GOT3 (cell line): Measurements from ENCODE around the gene LAMB2.

Experiments used
- DNase-seq: peaks from one replicate; lab custom pipeline; 2025; ENCODE audit warnings: mixed read lengths; lab: John Stamatoyannopoulos, UW

LAMB2 gene

DNA sequence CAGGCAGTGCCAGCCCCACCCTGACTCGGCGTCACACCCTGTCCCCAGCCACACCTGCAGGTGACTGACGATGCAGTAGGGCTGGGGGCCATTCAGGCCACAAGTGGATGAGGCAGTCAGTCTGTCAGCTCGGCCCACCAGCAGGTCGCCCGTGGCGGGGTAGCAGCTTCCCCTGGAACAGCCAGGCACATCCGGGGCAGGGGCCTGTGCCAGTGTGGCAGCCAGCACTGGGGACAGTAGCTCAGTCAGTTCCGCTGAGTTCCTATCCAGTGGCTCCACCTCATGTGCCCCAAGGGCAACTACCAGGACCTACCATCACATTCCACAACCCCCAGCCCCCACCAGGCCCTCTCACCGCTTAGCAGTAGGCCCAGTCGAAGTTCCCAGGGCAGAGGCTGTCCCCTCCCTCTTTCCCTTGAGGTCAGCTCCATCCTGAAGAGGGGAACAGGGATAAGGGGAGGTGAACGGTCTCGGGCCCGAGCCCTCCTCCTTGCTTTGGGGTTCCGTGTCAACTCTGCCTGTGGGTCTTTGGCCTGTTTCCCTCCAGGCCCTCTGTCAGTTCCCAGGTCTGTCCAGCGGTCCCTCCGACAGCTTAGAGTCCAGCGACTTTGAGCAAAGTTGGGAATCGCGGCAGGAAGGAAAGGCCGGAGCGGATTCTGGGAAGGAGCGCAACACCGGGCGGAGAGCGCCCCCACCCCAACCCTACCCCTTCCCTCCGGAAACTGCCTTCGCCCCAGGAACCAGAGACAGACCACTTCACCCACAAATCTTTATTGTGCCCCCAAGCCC is at the start of gene LAMB2:
Gene LAMB2, minus strand, starts transcription at position 614 of the 789 bp plus-strand sequence. Its CDS starts 183 bp downstream, at position 431.
- DNase-seq, result peak; percentile 21

DNA sequence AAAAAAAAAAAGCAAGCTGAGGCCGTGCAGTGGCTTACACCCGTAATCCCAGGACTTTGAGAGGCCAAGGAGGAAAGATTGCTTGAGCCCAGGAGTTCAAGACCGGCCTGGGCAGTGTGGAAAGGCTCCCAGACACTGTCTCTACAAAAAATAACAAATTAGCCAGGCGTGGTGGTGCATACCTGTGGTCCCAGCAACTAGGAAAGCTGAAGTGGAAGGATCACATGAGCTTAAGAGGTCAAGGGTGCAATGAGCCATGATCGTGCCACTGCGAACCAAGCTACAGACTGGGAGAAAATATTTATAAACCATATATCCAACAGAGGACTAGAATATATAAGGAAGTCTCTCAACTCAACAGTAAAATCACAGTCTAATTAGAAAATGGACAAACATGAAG is 48.5 kb upstream of the LAMB2 start:
- no peak for DNase-seq

DNA sequence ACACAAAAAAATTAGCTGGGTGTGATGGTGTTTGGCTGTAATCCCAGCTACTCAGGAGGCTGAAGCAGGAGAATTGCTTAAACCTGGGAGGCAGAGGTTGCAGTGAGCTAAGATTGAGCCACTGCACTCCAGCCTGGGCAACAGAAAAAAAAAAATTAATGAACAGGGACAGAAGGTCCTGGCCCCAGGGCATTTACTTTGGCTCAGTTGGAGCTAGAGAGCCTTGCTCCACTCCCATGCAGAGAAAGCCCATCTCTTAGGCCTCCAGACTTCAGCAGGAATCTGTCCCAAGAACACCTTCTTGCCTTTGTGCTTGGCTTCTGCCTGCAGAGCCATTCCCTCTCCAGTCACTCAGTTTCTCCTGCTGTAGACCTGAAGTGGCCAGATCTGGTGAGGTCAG is 47.3 kb upstream of the LAMB2 start:
- no peak for DNase-seq

- DNase-seq, result no peak
These were observed 44.2 kb upstream of the LAMB2 start for GRCh38 chr3:49177073-49177472.

- no peak for DNase-seq
These were observed 42.7 kb upstream of the LAMB2 start for GRCh38 chr3:49175530-49175929.

DNA sequence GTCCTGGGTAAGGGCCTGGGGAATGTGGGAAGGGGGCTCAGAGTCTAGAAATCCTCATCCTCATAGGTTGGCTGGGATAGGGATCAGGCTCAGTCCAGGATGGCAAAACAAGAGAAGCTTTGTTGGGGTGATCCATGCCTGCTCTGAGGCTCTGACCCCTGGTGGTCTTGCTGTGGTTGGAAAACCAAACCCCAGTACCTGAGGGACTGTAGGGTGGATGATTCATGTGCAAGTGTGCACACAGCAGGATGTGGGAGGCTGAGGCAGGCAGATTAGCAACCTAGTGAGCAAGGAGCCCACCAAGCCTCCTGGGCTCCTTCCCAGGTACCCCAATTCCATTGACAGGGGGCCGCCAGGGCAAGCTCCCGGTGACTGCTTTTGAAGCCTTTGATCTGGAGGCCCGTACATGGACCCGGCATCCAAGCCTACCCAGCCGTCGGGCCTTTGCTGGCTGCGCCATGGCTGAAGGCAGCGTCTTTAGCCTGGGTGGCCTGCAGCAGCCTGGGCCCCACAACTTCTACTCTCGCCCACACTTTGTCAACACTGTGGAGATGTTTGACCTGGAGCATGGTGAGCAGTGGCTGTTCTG is 41.6 kb upstream of the LAMB2 start:
- DNase-seq, result no peak

DNA sequence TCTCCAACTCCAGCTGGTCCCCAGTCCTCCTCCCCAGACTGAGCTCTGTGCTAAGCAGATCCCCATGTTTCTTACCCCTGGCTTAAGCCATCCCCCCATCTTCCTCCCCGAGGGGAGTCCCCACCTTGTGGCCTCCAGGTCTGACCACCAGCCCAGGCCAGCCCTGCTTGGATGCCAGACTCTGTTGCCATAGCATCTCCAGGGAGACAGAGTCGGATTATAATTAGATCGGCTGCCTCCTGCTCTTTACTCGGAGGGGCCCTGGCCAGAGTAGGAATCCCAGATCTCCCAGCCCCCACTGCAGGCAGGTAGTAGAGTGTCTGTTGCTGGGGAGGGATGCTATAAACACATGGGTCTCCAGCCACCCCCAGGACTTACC is 40.9 kb upstream of the LAMB2 start:
- no peak for DNase-seq

- no peak for DNase-seq
These were observed 40.4 kb upstream of the LAMB2 start for GRCh38 chr3:49173116-49173791.

- DNase-seq, result no peak
These were observed 39.7 kb upstream of the LAMB2 start for GRCh38 chr3:49172551-49173041.

- no peak for DNase-seq
These were observed 39.1 kb upstream of the LAMB2 start for GRCh38 chr3:49171775-49172500.

DNA sequence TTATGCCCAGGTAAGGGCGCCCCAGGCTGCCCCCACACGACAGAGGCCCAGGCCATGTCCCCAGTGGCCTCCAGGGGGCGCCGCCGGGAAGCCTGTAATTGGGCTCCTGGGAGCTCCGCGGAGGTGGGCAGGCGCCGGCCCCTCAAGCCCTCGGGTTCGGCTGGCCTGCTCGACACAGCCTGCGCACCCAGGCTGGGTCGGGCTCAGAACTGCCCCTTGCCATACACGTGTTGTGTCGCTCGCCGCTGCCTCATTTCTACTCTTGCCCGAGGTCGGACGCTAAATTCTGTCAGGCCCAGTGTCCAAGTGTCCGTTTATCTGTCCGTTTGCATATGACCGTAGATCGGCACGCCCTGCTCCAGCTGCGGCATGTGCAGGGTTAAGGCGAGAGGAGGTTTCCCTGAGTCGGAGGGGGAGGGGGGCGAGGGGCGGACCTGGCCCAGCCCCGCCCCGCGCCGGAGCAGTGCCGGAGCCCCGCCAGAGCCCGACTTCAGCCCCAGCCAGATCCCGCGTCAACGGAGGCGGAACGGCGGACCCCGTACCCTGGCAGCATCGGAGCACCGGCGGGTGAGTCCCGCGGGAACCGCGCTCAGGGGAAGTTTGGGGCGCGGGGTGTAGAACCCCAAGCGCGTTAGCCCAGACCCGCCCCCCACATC is 38.4 kb upstream of the LAMB2 start, which contains the start of gene KLHDC8B:
Gene KLHDC8B, plus strand, starts transcription at position 480 of the 656 bp plus-strand sequence. CDS start 1,172 bp downstream, outside the sequence.
- DNase-seq, result peak; percentile 33

DNA sequence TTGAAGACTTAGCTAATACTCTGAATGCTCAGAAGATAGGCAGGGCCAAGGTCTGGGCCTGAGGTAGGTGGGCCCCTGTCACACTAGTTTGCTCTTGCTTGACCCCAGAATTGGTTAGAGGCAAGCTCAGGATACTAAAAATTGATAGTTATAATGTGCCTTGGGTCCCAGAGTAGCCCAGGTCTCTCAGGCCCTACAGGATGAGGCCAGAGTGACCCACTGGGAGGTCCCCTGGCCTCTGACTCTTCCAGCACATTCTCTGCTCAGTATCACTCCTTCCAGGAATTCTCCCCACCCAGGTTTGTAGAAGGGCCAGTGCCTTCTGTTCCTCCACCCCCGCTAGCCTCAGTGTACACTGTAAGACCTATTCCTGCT is 37.9 kb upstream of the LAMB2 start:
- DNase-seq, result no peak

- DNase-seq, result no peak
These were observed 34.1 kb upstream of the LAMB2 start for GRCh38 chr3:49166752-49167556.

- peak; percentile 32 for DNase-seq
These were observed 33.2 kb upstream of the LAMB2 start, which contains the start of gene CCDC71 for GRCh38 chr3:49165771-49166751. Gene CCDC71, minus strand, starts transcription at chr3:49166331. Its CDS starts 2,123 bp downstream, at chr3:49164208.

GRCh38 chr3:49164983-49165720 is 32.3 kb upstream of the LAMB2 start:
- DNase-seq, result no peak

DNA sequence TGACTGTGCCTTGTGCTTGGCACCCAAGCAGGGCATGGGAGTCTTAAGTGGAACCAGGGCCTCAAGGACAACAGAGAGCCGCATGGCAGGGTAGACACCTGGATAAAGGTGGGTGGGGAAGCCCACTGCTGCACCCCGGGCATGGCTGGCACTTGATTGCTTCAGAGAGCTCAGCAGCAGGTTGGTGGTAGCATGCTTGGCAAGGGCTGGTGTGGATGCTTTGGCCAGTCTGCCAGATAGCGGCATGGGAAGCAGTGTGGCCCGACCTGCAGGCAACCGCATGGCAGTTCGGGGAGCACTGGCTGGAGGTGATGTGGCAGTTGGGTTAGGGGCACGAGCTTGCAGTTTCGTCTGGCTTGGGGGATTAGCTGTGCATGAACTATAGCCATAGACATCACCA is 30.8 kb upstream of the LAMB2 start:
- no peak for DNase-seq

DNA sequence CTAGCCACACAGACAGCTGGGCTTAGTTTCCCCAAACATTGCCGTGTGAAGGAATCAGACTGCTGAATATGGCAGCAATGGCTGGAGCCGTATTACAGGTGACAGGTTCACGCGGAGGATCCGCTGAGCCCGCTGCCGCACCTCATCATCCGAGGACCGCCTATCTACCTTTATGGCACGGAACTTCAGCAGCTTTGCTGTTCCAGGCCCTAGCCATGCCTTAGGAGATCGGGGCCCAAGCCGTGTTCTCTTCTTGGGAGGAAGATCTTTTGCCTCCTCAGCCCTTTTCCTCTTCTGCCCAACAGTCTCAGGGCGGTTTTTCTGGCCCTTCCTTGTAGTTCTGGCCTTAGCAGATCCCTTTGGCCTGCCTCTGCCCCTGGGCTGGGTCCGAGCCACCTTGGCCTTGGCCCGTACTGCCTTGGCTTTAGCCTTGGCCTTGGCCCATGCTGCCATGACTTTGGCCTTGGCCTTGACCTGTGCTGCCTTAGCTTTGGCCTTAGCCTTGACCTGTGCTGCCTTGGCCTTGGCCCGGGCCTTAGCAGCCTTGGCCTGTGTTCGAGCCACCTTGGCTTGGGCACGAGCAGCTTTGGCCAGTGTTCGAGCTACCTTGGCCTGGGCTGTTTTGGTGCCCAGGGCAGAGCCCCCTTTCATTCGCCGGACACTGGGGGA is 30.0 kb upstream of the LAMB2 start:
- DNase-seq, result no peak
